Activated CD8-positive, alpha-beta memory T cell treated with anti-CD3 and anti-CD28 coated beads, Interleukin-2, amount 10 ng/mL, durations not matched to agents 7 days and 5 days (primary cell): ENCODE data around the gene IL18RAP. TPM values are rescaled to one million over a fixed set of nuclear protein-coding genes. Genes with fewer than 3 reads are reported as not detected.
A peak's percentile ranks its signal among the peaks of the same experiment; 100 is the strongest.

Experiments
- ATAC-seq: fragments of 150-1000 bp; cut with Tn5 transposase; one replicate; pipeline ENCODE4 v1.10.0; 2021; ENCODE audit warnings: moderate library complexity
- CTCF ChIA-PET: fragments of 350-600 bp; sonication (Branson Sonifier 250); formaldehyde crosslinking; loops from one replicate; lab custom pipeline; 2021; ENCODE audit warnings: antibody characterized with exemption; lab: Charles Lee
- DNase-seq: peaks from one replicate; pipeline ENCODE4 v3.0.0-alpha.2; 2020
- H3K27ac Mint-ChIP-seq: one replicate; pipeline ENCODE4 v1.8.0; 2021; ENCODE audit warnings: mild to moderate bottlenecking, mixed read lengths
- H3K27me3 Mint-ChIP-seq: one replicate; pipeline ENCODE4 v1.8.0; 2021; ENCODE audit warnings: mixed read lengths
- H3K36me3 Mint-ChIP-seq: one replicate; pipeline ENCODE4 v1.8.0; 2021; ENCODE audit warnings: mild to moderate bottlenecking, mixed read lengths
- H3K4me1 Mint-ChIP-seq: one replicate; pipeline ENCODE4 v1.8.0; 2021; ENCODE audit warnings: mixed read lengths
- H3K4me3 Mint-ChIP-seq: one replicate; pipeline ENCODE4 v1.8.0; 2021; ENCODE audit warnings: mild to moderate bottlenecking, moderate library complexity, mixed read lengths
- H3K9me3 Mint-ChIP-seq: one replicate; pipeline ENCODE4 v1.8.0; 2022; ENCODE audit warnings: low read depth, mixed read lengths
- microRNA-seq: library from miRNA; unstranded; fragments of <30 nt; microRNA quantifications from one replicate; pipeline ENCODE4 v1.2.0, GENCODE V29; 2022
- total RNA-seq, 2 experiments: library from RNA; stranded (reverse); gene quantifications; one replicate each; pipeline ENCODE4 v1.2.3, GENCODE V29; 2021

IL18RAP gene
- total RNA-seq, 2 experiments from 2014 or later, result 12.3 to 14.9 TPM

DNA sequence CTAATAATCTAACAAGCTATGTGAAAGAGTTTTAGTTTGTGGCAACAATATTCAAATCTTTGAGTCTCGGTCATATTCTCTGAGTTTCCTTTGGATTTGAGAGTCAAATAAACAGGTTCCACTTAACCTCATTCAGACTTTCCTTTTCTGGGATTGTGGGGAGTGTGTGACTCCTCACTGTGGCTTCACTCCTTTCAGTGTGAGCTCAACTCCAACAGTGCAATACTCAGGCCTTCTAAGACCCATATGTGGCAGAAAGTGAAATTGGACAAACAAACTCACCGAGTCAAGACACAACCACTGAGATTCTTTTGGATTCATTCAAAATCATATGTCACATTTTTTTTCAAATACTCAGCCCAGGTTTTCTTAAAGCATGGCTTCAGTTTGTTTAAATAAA lies 75.5 kb downstream of the IL18RAP start:
- H3K27me3 Mint-ChIP-seq, result peaks cover 26% of the 10 kb centered on the region
- DNase-seq (no peak), ATAC-seq (no peak)
- no peaks in the 10 kb centered on the region for H3K36me3 Mint-ChIP-seq
- H3K4me1 Mint-ChIP-seq, result no peaks in the 10 kb centered on the region
- H3K27ac Mint-ChIP-seq, result no peak overlapping the region
- CTCF ChIA-PET, result no interaction called here
- H3K9me3 Mint-ChIP-seq, result no peaks in the 10 kb centered on the region
- H3K4me3 Mint-ChIP-seq, result no peak overlapping the region

- H3K9me3 Mint-ChIP-seq, result no peaks in the 10 kb centered on the region
- ATAC-seq (no peak), DNase-seq (no peak)
- H3K27me3 Mint-ChIP-seq, result peaks cover 28% of the 10 kb centered on the region
- no peak overlapping the region for H3K4me3 Mint-ChIP-seq
- no peaks in the 10 kb centered on the region for H3K4me1 Mint-ChIP-seq
- CTCF ChIA-PET, result no interaction called here
- H3K27ac Mint-ChIP-seq, result no peak overlapping the region
- no peaks in the 10 kb centered on the region for H3K36me3 Mint-ChIP-seq
These were observed 76.6 kb downstream of the IL18RAP start for GRCh38 chr2:102499558-102499957.

Small RNAs within 50 kb of the gene (microRNA-seq; reads per million reads assigned to microRNA genes)
- gene MIR4772, result 31.5 reads per million, percentile 51 among the genes with 10 or more reads in this experiment

Other genes with a start within 250 kb of the IL18RAP start
- gene IL1RL2, start 236.1 kb upstream of the IL18RAP start, total RNA-seq, result not detected
- gene IL1RL1, start 111.6 kb upstream of the IL18RAP start, total RNA-seq, result under 1 TPM; 0.09 to 0.41 TPM
- 10 to 100 TPM; 19.8 to 25.9 TPM for gene IL18R1, start 67.4 kb upstream of the IL18RAP start, total RNA-seq
- gene SLC9A4, start 50.1 kb downstream of the IL18RAP start, total RNA-seq, result under 1 TPM; 0.05 to 0.18 TPM
- not detected for gene SLC9A2, start 196.4 kb downstream of the IL18RAP start, total RNA-seq